ENCODE measurements around the gene GALNT1. TPM values are rescaled to one million over a fixed set of nuclear protein-coding genes. Genes with fewer than 3 reads are reported as not detected.

Gene GALNT1
- total and polyA plus RNA-seq, 7 donors: 23.7 to 70.3 (median 52.3) TPM

GRCh38 chr18:35743916-35744315 lies 162.4 kb downstream of the GALNT1 start:
- peaks cover 6% of the 10 kb centered on the region for H3K9me3 ChIP-seq
- ATAC-seq: no peak
- no peak overlapping the region for H3K4me3 ChIP-seq
- intact Hi-C loops (cut with DNase I): no loop called here
- H3K27ac ChIP-seq: no peak overlapping the region
- H3K36me3 ChIP-seq (ENCODE audit: insufficient read depth in 1 of 2, low read depth in 1 of 2): no peaks in the 10 kb centered on the region
- DNase-seq: no peak
- no peaks in the 10 kb centered on the region for H3K4me1 ChIP-seq
- TF ChIP-seq, protein P1, sequence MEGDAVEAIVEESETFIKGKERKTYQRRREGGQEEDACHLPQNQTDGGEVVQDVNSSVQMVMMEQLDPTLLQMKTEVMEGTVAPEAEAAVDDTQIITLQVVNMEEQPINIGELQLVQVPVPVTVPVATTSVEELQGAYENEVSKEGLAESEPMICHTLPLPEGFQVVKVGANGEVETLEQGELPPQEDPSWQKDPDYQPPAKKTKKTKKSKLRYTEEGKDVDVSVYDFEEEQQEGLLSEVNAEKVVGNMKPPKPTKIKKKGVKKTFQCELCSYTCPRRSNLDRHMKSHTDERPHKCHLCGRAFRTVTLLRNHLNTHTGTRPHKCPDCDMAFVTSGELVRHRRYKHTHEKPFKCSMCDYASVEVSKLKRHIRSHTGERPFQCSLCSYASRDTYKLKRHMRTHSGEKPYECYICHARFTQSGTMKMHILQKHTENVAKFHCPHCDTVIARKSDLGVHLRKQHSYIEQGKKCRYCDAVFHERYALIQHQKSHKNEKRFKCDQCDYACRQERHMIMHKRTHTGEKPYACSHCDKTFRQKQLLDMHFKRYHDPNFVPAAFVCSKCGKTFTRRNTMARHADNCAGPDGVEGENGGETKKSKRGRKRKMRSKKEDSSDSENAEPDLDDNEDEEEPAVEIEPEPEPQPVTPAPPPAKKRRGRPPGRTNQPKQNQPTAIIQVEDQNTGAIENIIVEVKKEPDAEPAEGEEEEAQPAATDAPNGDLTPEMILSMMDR (IDR thresholded peaks at IDR 0.05): no peak
- no peaks in the 10 kb centered on the region for H3K27me3 ChIP-seq (ENCODE audit: insufficient read depth in 3 of 3, low read length in 2 of 3)

DNA sequence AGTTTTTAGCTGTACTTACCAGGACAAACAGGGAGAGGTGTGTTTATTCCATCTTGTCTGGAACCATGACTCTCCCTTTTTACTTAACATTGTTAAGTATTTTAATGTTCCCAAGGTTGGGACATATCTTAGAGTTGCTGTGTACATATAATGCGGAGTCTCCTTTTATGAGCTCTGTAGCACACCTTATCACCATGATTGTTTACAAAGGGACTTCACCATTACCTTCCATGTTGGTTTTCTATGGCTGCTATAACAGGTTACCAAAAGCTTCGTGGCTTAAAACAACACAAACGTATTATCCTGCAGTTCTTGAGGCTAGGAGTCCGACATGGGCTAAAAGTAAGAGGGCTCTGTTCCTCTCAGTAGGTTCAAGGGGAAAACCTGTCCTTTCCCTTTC lies 164.3 kb downstream of the GALNT1 start:
- ATAC-seq: no peak
- no peak for DNase-seq
- TF ChIP-seq, protein P1 (IDR thresholded peaks at IDR 0.05): no peak
- H3K27ac ChIP-seq: no peak overlapping the region
- H3K27me3 ChIP-seq (ENCODE audit: insufficient read depth in 3 of 3, low read length in 2 of 3): no peaks in the 10 kb centered on the region
- WGBS, 3 donors: 86 to 93% (median 89%) methylated on average over 4 of the region's 4 CpGs
- H3K4me1 ChIP-seq: no peaks in the 10 kb centered on the region
- no peak overlapping the region for H3K4me3 ChIP-seq
- H3K9me3 ChIP-seq: no peaks in the 10 kb centered on the region
- intact Hi-C loops (cut with DNase I): no loop called here
- no peaks in the 10 kb centered on the region for H3K36me3 ChIP-seq (ENCODE audit: insufficient read depth in 1 of 2, low read depth in 1 of 2)

GRCh38 chr18:35746826-35747339 lies 165.3 kb downstream of the GALNT1 start:
- Histone ChIP-seq H3K9me3 (no peaks in the 10 kb centered on the region), H3K4me3 (no peak overlapping the region), H3K36me3 (ENCODE audit: insufficient read depth in 1 of 2, low read depth in 1 of 2) (no peaks in the 10 kb centered on the region), H3K27ac (no peak overlapping the region), H3K27me3 (ENCODE audit: insufficient read depth in 3 of 3, low read length in 2 of 3) (no peaks in the 10 kb centered on the region), H3K4me1 (no peaks in the 10 kb centered on the region)
- no peak for DNase-seq
- intact Hi-C loops (cut with DNase I): no loop called here
- TF ChIP-seq, protein P1 (IDR thresholded peaks at IDR 0.05): no peak
- 87 to 96% (median 92%) methylated on average over 2 of the region's 2 CpGs for WGBS, 3 donors
- ATAC-seq: no peak

DNA sequence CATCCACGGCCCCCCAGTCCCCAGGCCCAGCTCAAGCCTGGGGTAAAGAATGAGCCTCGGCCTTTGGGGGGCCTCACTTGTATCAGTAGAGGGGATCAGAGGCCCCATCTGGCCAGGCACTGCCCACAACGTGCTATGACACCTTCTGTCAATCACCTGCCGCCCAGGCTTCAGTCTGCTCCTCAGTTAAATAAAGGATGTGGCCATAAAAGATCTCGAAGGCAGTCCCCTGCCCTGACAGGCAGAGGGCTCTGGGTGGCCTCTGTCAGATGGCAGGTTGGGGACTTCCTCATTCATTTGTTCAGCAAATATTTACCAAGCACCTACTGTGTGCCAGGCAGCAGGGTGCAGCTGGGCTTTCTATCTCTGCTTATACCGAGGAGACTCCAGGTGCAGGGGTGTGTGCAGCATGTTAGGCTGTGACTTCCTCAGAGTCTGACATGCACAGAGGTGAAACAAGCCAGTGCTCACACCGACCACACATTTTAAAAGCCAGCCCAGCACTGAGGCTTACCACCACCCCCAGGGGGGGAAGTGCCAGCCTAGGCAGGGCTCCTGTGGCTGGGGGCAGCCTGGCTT lies 166.4 kb downstream of the GALNT1 start:
- TF ChIP-seq, protein P1 (IDR thresholded peaks at IDR 0.05): no peak
- WGBS, 3 donors: 59 to 65% (median 63%) methylated on average over 7 of the region's 7 CpGs
- H3K4me1 ChIP-seq: no peaks in the 10 kb centered on the region
- no peaks in the 10 kb centered on the region for H3K36me3 ChIP-seq (ENCODE audit: insufficient read depth in 1 of 2, low read depth in 1 of 2)
- intact Hi-C loops (cut with DNase I): no loop called here
- ATAC-seq: no peak
- H3K27me3 ChIP-seq (ENCODE audit: insufficient read depth in 3 of 3, low read length in 2 of 3): no peaks in the 10 kb centered on the region
- H3K9me3 ChIP-seq: no peaks in the 10 kb centered on the region
- H3K4me3 ChIP-seq: no peak overlapping the region
- H3K27ac ChIP-seq: no peak overlapping the region
- DNase-seq: no peak

DNA sequence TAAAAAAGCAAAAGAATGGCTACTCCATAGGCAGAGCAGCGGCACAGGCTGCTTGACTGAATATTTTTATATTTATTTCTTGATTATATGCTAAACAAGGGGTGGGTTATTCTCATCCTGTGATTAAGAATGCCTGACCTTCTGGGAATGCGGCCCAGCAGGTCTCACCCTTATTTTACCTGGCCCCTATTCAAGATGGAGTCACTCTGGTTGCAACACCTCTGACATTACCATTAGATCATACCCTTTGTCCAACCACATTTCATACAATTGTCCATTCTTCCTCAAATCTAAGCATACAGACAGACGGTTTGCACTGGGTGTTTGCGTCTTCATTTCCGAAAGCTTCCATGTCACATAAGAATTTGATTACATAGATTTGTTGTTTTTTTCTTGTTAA lies 168.2 kb downstream of the GALNT1 start:
- ATAC-seq: no peak
- no peak for DNase-seq
- Histone ChIP-seq H3K9me3 (no peaks in the 10 kb centered on the region), H3K4me1 (no peaks in the 10 kb centered on the region), H3K4me3 (no peak overlapping the region), H3K36me3 (ENCODE audit: insufficient read depth in 1 of 2, low read depth in 1 of 2) (no peaks in the 10 kb centered on the region), H3K27ac (no peak overlapping the region), H3K27me3 (ENCODE audit: insufficient read depth in 3 of 3, low read length in 2 of 3) (no peaks in the 10 kb centered on the region)
- intact Hi-C loops (cut with DNase I): no loop called here
- 89 to 94% (median 93%) methylated on average over 5 of the region's 5 CpGs for WGBS, 3 donors
- TF ChIP-seq, protein P1 (IDR thresholded peaks at IDR 0.05): no peak

Data from psoas muscle (tissue), 8 donors.